NCI-H526 treated with DMSO at 0.1 percent for 48 hours (cell line): ENCODE results near the gene TMEM17.

Experiments
- DNase-seq: peaks from one replicate; lab custom pipeline; 2025; lab: John Stamatoyannopoulos, UW

Gene TMEM17

DNA sequence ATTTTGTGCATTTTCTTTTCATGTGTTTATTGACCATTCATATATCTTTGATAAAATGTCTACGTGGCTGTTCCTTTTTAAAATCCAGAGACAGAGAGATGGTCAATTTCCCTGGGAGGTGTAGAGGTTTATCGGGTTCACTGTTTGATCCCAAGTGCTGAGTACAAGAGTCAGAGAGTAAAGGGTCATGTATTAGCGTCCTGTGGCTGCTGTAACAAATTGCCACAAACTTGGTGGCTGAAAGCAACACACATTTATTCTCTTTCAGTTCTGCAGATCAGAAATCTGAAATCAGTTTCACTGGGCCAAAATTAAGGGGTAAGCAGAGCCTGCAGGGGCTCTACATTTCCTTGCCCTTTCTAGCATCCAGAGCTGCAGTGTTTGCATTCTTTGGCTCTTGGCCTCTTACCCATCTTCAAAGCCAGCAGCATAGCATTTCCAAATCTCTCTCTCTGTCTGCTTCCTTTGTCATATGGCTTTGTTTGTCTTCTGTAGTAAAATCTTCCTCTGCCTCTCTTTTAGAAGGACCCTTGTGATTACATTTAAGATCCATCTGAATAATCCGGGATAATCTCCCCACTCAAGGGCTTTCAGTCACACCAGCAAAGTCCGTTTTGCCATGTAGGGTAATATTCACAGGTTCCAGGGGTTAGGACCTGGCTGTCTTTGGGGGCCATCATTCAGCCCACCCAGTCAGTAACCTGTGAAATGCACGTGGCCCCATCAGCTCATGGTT is 49.9 kb downstream of the TMEM17 start:
- DNase-seq: no peak

DNA sequence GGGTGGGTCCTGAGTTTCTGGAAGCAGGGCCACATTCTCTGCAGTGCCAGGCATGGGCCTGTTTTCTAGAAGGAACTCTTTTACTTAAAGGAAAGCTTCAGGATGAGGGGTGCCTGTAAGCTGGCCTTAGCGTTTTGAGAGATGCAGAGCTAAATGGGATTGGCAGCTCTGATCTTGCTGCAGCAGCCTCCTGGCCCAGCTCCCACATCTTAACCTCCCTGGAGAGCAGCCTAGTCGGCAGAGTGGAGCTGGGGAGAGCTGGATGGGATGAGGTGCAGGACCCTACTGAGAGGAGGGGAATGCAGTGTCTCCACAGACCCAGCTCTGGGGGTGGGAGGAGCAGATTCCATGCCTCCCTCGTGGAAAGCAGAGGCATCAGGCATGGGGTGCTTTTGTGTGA is 52.0 kb downstream of the TMEM17 start:
- no peak for DNase-seq

DNA sequence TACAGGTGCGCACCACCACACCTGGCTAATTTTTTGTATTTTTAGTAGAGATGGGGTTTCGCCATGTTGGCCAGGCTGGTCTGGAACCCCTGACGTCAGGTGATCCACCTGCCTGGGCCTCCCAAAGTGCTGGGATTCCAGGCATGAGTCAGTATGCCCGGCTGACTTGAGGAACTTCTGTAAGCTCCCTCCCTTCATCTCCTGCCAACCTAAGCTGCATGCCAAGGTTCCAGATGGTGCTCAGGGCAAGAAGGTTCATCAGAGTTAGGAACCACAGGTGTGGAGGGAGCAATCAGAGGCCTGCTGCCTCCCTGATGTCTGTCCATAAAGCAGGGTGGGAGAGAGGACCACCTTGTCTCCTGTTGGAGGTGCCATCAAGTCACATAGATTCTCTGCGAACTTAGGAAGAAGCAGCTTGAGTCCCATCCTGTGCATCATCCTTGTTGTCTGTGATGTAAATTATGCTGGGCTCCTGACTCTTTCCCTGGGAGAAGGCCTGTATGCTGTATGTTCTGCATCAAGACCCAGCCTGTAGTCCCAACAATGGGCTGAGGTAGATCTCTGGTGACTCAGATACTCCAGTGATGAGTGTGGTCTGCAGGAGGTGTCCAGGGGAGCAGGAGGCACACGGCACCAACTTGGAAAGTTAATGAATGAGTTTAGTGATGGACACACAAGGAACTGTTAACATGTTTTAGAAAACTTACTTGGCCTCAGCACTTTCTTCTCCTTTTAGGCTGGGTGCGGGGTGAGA is 53.1 kb downstream of the TMEM17 start:
- DNase-seq: no peak

DNA sequence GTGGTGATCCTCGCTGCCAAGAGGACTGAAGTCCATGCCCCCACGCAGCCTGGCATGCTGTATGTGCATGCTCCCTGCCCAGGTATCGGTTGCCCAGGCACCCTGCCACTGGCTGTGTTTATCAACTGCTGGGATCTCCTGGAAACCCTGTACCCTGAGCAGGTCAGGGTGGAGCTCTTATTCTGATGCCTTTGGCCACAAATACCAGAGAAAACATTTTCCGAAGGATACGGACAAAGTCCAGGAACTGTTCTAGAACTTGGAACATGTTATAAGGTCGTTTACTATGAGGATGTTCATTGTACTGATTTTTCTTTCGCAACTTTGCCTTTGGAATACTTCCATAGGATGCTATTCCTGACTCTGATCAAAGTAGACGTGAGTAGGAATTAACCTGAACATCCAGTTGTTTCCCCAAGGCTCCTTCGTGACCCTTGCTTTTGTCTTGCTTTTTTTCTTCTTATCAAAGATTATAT is 55.2 kb downstream of the TMEM17 start:
- no peak for DNase-seq
